Activated CD4-positive, alpha-beta T cell treated with anti-CD3 and anti-CD28 coated beads, Interleukin-2, amount 50 U/mL, for 4 hours (primary cell): ENCODE results near the gene FUOM.

ENCODE experiments used
- DNase-seq, 2 experiments: peaks; one replicate each; pipeline ENCODE4 v3.0.0-alpha.2; 2020

FUOM gene

DNA sequence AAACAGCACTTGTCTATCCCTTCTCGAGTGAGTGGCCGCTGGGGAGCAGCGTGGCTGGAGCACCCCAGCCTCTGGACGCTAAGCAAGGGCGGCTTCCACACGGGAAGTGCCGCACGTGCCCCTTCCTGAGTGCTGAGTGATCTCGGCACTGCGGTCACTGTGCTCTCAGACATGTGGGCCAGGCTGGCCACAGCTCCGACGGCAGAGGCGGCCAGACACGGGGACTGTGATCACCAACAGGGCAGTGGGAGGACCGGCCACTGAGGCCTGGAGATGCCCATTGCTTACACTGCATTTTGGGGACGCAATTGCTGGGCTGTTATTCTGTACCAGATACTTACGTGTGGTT is 8.3 kb upstream of the FUOM start:
- no peak for DNase-seq

DNA sequence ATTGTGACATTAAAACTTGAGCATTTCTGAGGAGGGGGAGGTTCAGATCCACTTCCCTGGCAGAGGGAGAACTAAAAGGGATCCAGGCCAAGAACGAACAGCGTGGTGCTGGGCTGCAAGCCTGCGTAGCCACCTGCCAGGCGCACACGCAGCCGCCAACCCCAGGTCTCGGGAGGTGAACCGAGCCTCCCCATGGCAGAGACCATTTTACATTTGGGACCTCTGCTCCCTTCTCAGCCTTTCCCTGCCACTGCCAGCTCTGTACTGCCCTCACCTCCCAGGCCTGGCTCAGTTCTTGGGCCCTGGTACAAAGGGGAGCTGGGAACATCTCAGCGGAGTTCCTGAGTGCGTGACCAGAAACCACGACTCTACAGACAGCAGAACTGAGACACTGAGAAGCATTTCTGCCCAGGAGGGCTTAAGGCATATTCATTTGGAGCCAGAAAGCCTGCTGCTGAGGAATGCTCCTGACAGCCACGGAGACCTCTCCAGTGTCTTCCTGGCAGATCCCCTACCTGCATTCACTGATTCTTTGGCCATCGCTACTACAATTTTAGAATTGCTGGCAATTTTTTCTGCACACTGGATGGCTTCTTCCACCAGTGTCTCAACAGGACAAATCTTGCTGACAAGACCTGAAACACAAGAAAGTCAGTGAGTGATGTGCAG is 7.8 kb upstream of the FUOM start:
- no peak for DNase-seq

- DNase-seq, result no peak
Observed at GRCh38 chr10:133364645-133365431, 7.0 kb upstream of the FUOM start.

- no peak for DNase-seq
Observed at GRCh38 chr10:133362846-133363245, 5.0 kb upstream of the FUOM start.

DNA sequence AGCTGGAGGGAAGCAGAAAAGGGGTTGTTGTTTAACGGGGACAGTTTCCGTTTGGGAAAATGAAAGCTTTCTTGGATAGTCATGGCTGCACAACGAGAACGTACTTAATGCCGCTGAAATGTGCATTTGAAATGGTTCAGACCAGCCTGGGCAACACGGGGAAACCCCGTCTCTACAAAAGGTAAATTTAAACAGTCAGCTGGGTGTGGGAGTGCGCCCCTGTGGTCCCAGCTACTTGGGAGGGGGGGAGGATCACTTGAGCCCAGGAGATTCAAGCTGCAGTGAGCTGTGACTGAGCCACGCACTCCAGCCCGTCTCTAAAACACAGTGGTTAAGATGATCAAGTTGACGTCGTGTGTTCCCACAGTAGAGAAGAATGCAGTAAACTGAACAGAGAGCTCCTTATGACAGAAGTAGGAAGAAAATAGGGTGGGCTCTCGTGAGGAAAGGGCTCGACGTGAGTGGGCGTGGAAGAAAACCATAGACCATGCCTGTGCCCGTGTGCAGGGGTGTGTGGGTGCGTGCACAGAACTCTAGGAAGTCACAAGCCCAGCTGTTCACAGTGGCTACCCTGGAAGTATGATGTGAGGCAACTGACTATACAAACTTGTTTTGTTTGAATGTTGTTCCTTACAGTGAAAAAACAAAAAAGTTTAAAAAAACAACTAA is 4.1 kb upstream of the FUOM start:
- no peak for DNase-seq

DNA sequence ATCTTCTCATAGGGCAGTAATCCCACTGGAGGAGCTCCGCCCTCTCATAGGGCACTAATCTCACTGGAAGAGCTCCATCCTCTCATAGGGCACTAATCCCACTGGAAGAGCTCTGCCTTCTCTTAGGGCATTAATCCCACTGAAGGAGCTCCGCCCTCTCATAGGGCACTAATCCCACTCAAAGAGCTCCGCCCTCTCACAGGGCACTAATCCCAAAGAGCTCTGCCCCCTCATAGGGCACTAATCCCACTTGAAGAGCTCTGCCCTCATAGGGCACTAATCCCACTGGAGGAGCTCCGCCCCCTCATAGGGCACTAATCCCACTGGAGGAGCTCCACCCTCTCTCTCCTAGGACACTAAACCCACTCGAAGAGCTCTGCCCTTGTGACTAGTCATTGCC is 3.4 kb upstream of the FUOM start:
- DNase-seq, result no peak

GRCh38 chr10:133359972-133360610 is 2.3 kb upstream of the FUOM start:
- DNase-seq, result no peak

- no peak for DNase-seq
Observed at GRCh38 chr10:133359554-133359971, 1.7 kb upstream of the FUOM start.

DNA sequence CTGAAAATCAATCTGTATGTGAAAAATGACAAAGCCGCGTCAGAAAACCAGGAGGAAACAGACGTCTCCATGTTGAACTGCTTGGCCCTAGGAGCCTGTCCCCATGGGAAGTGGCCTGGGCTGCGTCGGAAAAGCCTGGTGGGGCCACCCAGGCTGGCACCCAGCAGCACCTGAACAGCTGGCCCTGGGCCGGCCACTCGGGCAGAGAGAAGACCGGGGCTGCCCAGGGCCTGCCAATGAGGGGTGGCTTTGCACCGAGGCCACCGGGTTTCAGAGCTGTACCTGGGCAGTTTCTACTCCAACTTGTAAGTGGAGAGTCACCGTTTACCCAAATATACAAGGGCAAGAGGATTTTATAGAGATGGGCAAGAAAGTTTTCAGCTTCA is 1.1 kb upstream of the FUOM start:
- no peak for DNase-seq

GRCh38 chr10:133358162-133358924 is 524 bp upstream of the FUOM start:
- no peak for DNase-seq

DNA sequence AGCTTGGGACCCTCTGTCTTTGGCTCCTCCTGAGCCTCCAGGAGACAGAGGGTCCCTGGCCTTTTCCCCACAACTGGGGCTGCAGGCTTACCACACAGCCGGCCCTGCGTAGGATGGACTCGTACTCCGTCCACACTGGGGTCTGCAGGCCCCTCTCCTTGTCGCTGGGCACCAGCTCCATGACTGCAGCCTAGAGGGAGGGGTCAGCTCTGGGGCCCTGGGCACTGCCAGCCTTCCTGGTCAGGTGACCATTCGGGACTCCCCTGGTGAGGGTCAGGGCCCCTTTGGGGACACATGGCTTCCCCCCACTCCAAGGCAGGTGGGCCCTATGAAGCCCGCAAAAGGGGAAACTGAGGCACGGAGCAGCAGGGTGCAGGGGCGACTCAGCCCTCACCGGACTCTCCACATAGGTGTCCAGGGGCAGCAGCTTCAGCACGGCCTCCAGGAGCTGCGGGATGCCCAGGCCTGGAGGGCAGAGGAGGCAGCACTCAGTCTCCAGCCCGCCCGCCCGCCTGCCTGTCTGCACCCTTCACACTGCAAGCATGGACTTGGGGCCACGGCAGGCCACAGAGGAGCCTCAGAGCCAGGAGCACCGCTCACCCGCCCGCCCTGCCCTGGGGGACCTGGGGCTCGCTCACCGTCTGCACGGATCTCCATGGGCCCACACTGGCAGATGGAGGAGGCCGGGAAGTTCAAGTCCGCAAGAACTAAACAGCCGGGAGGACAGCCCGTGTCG is 1.1 kb downstream of the FUOM start:
- DNase-seq, result no peak

GRCh38 chr10:133355991-133356390 is 1.8 kb downstream of the FUOM start:
- DNase-seq, result no peak

DNA sequence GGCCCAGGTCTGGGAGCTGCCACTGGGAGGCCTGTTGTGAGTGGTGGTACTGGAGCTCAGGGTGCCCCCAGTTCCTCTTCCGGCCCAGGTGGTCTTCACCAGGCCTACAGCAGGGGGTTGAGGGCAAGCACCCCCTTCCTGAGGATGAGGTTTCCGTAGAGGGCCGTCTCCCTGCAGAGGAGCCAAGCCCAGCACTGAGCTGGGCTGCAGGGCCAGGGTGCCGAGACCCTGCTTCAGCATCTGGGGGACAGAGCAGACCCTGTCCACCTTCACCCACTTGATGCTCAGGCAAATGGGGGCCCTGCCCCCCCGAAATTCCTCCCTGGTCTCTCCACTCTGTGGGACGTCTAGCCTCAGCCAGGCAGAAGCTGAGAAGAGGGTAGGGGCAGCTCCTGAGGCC is 2.6 kb downstream of the FUOM start:
- DNase-seq, result no peak

- DNase-seq, result no peak
Observed at GRCh38 chr10:133354672-133355240, 3.1 kb downstream of the FUOM start.

DNA sequence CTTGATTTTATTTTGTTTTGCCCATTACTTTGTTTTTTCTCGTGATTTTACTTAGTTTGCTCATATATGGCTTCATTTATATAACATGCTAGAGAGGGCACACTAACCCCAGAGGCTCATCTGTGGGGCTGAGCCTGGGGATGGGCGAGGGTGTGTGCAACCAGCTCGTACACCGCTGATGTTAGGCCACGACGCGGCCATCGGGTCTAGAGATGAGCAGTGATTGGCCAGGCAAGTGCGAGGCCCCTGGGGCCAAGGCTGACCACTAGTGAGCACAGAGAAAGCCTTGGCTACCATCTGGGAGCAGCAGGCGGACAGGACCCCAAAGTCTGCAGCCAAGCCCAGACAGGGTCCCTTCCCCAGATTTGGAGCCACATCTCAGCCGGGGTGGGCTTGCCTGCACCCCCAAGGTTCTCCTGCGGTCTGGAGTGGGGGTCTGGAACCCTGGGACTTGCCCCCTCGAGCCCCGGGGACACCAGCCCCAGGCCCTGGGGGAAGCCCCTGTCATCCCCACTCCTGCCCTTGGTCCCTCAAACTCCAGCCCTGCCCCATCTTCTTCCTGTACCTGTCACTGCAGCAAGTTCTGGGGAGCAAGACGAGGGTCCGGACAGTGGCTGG is 3.7 kb downstream of the FUOM start:
- DNase-seq, result no peak

DNA sequence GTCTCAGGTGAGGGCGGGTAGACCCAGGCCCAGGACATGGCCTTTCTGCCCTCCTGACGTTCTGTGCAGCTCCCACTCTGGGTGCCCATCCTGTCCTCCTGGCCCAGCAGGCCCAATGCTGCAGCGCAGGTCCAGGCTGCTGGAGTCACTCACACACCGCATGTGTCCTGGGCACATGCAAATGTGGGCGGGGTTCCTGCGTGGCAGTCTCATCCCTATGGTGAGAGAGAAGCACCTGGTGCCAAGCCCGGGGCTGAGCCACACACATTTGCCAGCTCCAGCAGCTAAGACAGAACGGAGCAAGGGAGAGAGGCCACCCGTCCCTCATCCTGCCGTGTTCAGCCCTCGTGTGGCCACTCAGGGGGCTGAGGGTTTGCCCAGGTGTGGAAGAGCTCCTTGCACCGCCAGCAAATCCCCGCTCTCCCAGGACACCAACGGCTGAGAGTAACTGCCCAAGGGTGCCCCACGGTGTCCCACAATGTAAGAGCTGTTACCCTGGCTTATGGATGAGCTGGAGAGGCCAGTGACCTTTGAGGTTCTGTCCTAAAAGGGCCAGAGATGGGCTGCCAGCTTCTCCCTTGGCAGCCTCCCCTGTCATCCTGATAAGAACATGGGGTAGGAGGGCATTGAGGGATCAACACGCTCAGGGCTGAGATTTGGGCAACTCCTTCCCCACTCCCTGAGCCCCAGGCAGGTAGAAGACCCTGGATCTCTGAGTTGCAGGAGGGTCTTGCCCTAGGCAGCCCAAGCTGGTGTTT is 4.4 kb downstream of the FUOM start:
- DNase-seq, result no peak

DNA sequence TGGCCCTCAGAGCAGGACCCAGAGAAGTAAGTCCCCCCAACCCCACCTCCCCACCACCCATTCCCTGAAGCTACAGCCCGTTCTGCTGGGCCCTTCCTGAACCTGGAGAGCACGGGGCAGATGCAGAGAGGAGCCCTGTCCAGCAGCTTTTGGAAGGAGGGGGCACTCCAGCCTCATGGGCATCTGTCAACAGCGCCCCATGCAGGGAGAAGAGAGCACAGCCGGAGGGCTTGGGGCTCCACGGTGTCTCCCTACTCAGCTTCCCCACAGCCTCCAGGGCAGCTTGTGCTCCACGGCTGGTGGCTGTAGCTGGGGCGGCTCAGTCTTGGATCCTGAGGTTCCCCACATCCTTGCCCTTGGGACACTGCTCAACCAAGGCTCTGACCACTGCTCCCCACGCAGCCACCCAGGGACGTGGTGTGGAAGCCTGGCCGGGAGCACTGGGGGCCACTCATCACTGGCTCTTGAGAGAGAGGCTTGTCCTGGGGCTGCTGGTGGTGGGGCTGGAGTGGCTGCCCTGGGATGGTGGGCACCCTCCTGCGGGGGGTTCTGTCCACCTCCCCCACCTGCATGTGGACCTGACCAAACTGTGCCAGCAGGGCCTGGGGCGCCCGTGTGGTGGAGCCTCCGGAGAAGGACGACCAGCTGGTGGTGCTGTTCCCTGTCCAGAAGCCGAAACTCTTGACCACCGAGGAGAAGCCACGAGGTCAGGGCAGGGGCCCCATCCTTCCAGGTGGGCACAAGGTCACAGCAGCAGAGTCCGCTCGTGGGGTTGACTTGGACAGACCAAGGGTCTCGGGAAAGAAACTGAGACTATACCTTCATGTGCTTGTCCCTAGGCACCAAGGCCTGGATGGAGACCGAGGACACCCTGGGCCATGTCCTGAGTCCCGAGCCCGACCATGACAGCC is 6.2 kb downstream of the FUOM start:
- no peak for DNase-seq

- no peak for DNase-seq
Observed at GRCh38 chr10:133350950-133351329, 6.9 kb downstream of the FUOM start.

GRCh38 chr10:133350283-133350949 is 7.4 kb downstream of the FUOM start:
- DNase-seq, result no peak
